ENCODE measurements around the gene GCHFR. TPM values are rescaled to one million over a fixed set of nuclear protein-coding genes. Genes with fewer than 3 reads are reported as not detected.

GCHFR gene
- polyA plus RNA-seq, 4 donors: 96.7 to 222 (median 147) TPM

- Histone ChIP-seq H3K4me1 (ENCODE audit: control insufficient read depth in 3 of 3, insufficient read depth in 2 of 3, low read depth in 1 of 3, low read length in 2 of 3) (peaks cover 2 to 69% (median 2%) of the 10 kb centered on the region in 3 donors), H3K36me3 (ENCODE audit: control insufficient read depth in 3 of 3, insufficient read depth in 2 of 3, low read depth in 1 of 3, low read length in 3 of 3) (peaks cover 0 to 68% (median 4%) of the 10 kb centered on the region in 3 donors), H3K27ac (ENCODE audit: low read depth in 1 of 3, low read length in 2 of 3) (peak overlapping the region; percentile 13 to 91 (median 91)), H3K4me3 (ENCODE audit: low read depth in 1 of 3, low read length in 3 of 3) (no peak overlapping the region), H3K27me3 (ENCODE audit: control insufficient read depth in 3 of 3, insufficient read depth in 3 of 3, low read length in 3 of 3) (no peaks in the 10 kb centered on the region), H3K9me3 (ENCODE audit: control insufficient read depth in 2 of 2, insufficient read depth in 1 of 2, low read depth in 1 of 2, low read length in 1 of 2) (no peaks in the 10 kb centered on the region)
- DNase-seq (no peak), FAIRE-seq (no peak)
- WGBS, 3 donors: 63 to 78% (median 67%) methylated on average over 28 to 29 of the region's 29 CpGs
Measured at GRCh38 chr15:40767838-40768500, 4.1 kb downstream of the GCHFR start.

GRCh38 chr15:40768521-40769273 is 4.8 kb downstream of the GCHFR start:
- peak; percentile 41 to 77 for DNase-seq
- no peak for FAIRE-seq
- WGBS, 3 donors: 24 to 49% (median 34%) methylated on average over 19 to 21 of the region's 21 CpGs

DNA sequence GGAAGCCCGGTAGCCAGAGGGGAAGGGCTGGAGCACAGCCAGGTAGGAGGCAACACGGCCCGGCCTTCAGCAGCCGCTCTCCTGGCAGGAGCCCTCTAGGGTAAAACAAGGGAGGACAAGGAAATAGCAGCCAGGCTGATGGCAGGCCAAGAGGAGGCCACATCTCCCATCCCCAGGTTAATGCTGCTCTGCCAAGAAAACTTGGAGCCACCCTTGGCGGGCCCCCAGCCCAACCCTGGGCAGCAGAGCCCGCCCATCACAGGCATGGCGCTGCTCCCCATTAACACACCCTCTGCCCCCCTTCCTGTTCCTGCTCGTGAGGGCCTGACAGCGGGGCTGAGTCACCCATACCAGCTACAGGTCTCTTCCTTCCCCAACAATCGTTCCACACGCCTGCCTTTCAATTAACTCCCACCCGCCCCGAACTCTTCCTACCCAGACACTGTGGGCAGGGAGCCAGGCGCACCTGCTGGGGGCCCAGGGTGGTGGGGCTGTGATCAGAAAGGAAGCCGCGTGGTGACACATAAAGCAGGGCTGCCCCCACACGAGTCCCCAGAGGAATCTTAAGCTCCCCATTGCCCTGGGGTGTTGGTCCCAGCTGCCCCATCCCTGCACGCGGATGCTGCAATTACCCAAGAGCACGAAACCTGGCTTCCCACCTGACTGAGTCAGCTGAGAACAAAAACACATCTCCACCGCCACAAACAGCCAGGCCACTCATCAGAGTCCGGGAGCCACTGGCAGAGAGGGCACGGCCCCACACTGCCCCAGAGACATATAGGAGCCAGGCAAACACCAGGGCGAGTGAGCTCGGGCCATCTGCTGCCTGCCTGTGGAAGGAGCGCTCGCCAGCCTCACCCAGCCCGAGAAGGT is 5.6 kb downstream of the GCHFR start, which contains the start of gene C15orf62:
C15orf62 (plus strand) TSS at position 707 of the 873 bp plus-strand sequence. CDS start 516 bp downstream, outside the sequence.
- no peaks in the 10 kb centered on the region for H3K27me3 ChIP-seq (ENCODE audit: control insufficient read depth in 3 of 3, insufficient read depth in 3 of 3, low read length in 3 of 3)
- peaks cover 0 to 62% (median 2%) of the 10 kb centered on the region in 3 donors for H3K4me1 ChIP-seq (ENCODE audit: control insufficient read depth in 3 of 3, insufficient read depth in 2 of 3, low read depth in 1 of 3, low read length in 2 of 3)
- peak; percentile 79 to 91 for DNase-seq
- H3K36me3 ChIP-seq (ENCODE audit: control insufficient read depth in 3 of 3, insufficient read depth in 2 of 3, low read depth in 1 of 3, low read length in 3 of 3): peaks cover 7 to 84% (median 7%) of the 10 kb centered on the region in 3 donors
- peak within 1 kb of the TSS; percentile 85 to 91 (median 91) for H3K27ac ChIP-seq (ENCODE audit: low read depth in 1 of 3, low read length in 2 of 3)
- H3K9me3 ChIP-seq (ENCODE audit: control insufficient read depth in 2 of 2, insufficient read depth in 1 of 2, low read depth in 1 of 2, low read length in 1 of 2): no peaks in the 10 kb centered on the region
- 9 to 34% (median 27%) methylated on average over 27 to 28 of the region's 28 CpGs for WGBS, 3 donors
- FAIRE-seq: no peak
- H3K4me3 ChIP-seq (ENCODE audit: low read depth in 1 of 3, low read length in 3 of 3): peak within 1 kb of the TSS in 1 of 3 donors; percentile 29

More at GRCh38 chr15:40768521-40769273, 4.8 kb downstream of the GCHFR start:
- Histone ChIP-seq H3K27me3 (ENCODE audit: control insufficient read depth in 3 of 3, insufficient read depth in 3 of 3, low read length in 3 of 3) (no peaks in the 10 kb centered on the region), H3K27ac (ENCODE audit: low read depth in 1 of 3, low read length in 2 of 3) (peak overlapping the region; percentile 36 to 91 (median 91)), H3K9me3 (ENCODE audit: control insufficient read depth in 2 of 2, insufficient read depth in 1 of 2, low read depth in 1 of 2, low read length in 1 of 2) (no peaks in the 10 kb centered on the region), H3K36me3 (ENCODE audit: control insufficient read depth in 3 of 3, insufficient read depth in 2 of 3, low read depth in 1 of 3, low read length in 3 of 3) (peaks cover under 1 to 75% (median 4%) of the 10 kb centered on the region in 3 donors), H3K4me3 (ENCODE audit: low read depth in 1 of 3, low read length in 3 of 3) (peak overlapping the region in 1 of 3 donors; percentile 29), H3K4me1 (ENCODE audit: control insufficient read depth in 3 of 3, insufficient read depth in 2 of 3, low read depth in 1 of 3, low read length in 2 of 3) (peaks cover 0 to 62% (median 2%) of the 10 kb centered on the region in 3 donors)

DNA sequence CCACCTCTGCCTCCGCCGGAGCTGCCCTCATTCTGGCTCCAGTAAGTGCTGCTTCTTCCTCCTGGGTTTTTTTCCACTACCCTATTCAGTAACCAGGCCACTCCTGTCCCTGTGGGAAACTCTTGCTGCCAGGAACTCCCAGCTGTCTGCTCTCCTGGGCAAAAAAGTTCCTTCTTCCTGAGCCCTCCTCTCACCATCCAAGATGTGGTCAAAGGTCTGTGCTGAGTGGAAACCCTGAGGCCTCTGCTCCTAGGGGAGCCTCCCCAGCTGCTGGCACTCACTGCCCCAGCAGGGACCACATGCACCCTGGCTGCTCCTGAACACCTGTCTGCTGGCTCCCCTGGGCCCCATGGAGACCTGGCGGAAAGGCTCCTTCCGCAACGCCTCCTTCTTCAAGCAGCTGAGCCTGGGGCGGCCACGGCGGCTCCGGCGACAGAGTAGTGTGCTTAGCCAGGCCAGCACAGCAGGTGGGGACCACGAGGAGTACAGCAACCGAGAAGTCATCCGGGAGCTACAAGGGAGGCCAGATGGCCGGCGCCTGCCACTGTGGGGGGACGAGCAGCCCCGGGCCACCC is 6.4 kb downstream of the GCHFR start:
- DNase-seq (peak; percentile 89 to 92), FAIRE-seq (no peak)
- peaks cover 7 to 88% (median 7%) of the 10 kb centered on the region in 3 donors for H3K36me3 ChIP-seq (ENCODE audit: control insufficient read depth in 3 of 3, insufficient read depth in 2 of 3, low read depth in 1 of 3, low read length in 3 of 3)
- peak overlapping the region; percentile 85 to 91 (median 91) for H3K27ac ChIP-seq (ENCODE audit: low read depth in 1 of 3, low read length in 2 of 3)
- peak overlapping the region in 1 of 3 donors; percentile 29 for H3K4me3 ChIP-seq (ENCODE audit: low read depth in 1 of 3, low read length in 3 of 3)
- H3K27me3 ChIP-seq (ENCODE audit: control insufficient read depth in 3 of 3, insufficient read depth in 3 of 3, low read length in 3 of 3): no peaks in the 10 kb centered on the region
- no peaks in the 10 kb centered on the region for H3K9me3 ChIP-seq (ENCODE audit: control insufficient read depth in 2 of 2, insufficient read depth in 1 of 2, low read depth in 1 of 2, low read length in 1 of 2)
- 21 to 51% (median 50%) methylated on average over 12 to 17 of the region's 17 CpGs for WGBS, 3 donors
- peaks cover 0 to 62% (median 2%) of the 10 kb centered on the region in 3 donors for H3K4me1 ChIP-seq (ENCODE audit: control insufficient read depth in 3 of 3, insufficient read depth in 2 of 3, low read depth in 1 of 3, low read length in 2 of 3)

- FAIRE-seq: no peak
- 88 to 94% (median 94%) methylated on average over 5 of the region's 5 CpGs for WGBS, 3 donors
- DNase-seq: no peak
- no peaks in the 10 kb centered on the region for H3K27me3 ChIP-seq (ENCODE audit: control insufficient read depth in 3 of 3, insufficient read depth in 3 of 3, low read length in 3 of 3)
- H3K36me3 ChIP-seq (ENCODE audit: control insufficient read depth in 3 of 3, insufficient read depth in 2 of 3, low read depth in 1 of 3, low read length in 3 of 3): peaks cover 7 to 89% (median 10%) of the 10 kb centered on the region in 3 donors
- H3K9me3 ChIP-seq (ENCODE audit: control insufficient read depth in 2 of 2, insufficient read depth in 1 of 2, low read depth in 1 of 2, low read length in 1 of 2): no peaks in the 10 kb centered on the region
- peaks cover 0 to 53% (median 2%) of the 10 kb centered on the region in 3 donors for H3K4me1 ChIP-seq (ENCODE audit: control insufficient read depth in 3 of 3, insufficient read depth in 2 of 3, low read depth in 1 of 3, low read length in 2 of 3)
- no peak overlapping the region for H3K4me3 ChIP-seq (ENCODE audit: low read depth in 1 of 3, low read length in 3 of 3)
- peak overlapping the region in 1 of 3 donors; percentile 91 for H3K27ac ChIP-seq (ENCODE audit: low read depth in 1 of 3, low read length in 2 of 3)
Measured at GRCh38 chr15:40771242-40771641, 7.4 kb downstream of the GCHFR start.

DNA sequence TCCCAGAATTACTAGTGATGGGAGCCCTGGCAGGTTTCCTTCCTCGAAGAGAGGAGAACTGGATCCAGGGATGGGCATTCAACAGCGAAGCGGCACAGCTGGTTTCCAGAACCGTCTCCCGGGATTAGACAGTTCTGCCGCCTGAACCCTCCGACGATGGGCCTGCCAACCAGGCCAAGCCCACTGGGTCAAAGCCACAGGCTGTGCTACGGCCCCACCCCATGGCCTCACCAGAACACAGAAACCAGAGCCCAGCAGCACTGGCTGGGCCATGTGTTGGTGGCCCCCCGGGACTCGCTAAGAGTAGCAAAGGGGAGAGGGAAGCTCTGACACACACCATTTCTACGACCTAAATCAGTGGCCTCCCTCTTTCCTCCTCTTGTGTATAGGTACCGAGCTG is 8.1 kb downstream of the GCHFR start:
- peaks cover 7 to 89% (median 17%) of the 10 kb centered on the region in 3 donors for H3K36me3 ChIP-seq (ENCODE audit: control insufficient read depth in 3 of 3, insufficient read depth in 2 of 3, low read depth in 1 of 3, low read length in 3 of 3)
- DNase-seq: no peak
- no peaks in the 10 kb centered on the region for H3K27me3 ChIP-seq (ENCODE audit: control insufficient read depth in 3 of 3, insufficient read depth in 3 of 3, low read length in 3 of 3)
- no peak overlapping the region for H3K27ac ChIP-seq (ENCODE audit: low read depth in 1 of 3, low read length in 2 of 3)
- 90 to 98% (median 96%) methylated on average over 13 of the region's 13 CpGs for WGBS, 3 donors
- no peak overlapping the region for H3K4me3 ChIP-seq (ENCODE audit: low read depth in 1 of 3, low read length in 3 of 3)
- H3K9me3 ChIP-seq (ENCODE audit: control insufficient read depth in 2 of 2, insufficient read depth in 1 of 2, low read depth in 1 of 2, low read length in 1 of 2): no peaks in the 10 kb centered on the region
- peaks cover 0 to 47% (median 2%) of the 10 kb centered on the region in 3 donors for H3K4me1 ChIP-seq (ENCODE audit: control insufficient read depth in 3 of 3, insufficient read depth in 2 of 3, low read depth in 1 of 3, low read length in 2 of 3)
- FAIRE-seq: no peak

DNA sequence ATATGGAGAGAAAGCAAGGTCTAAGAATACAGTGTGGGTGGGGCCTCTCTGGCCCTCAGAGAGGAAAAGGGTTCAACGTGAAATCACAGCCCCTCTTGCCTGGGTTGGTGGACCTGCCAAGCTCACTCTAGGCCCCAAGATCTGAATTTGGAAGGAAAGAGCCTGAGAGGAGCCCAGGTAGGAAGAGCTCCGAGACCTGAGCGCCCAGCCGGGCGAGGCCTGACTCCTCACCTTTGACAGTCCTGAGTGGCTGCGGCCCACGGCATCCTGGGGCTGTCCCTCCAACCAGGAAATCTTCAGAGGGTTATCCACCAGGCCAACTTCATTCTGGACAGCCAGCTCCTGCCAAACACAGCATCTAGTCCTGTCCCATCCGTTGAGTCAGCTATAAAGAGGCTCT is 9.6 kb downstream of the GCHFR start:
- DNase-seq: no peak
- no peak for FAIRE-seq
- Histone ChIP-seq H3K36me3 (ENCODE audit: control insufficient read depth in 3 of 3, insufficient read depth in 2 of 3, low read depth in 1 of 3, low read length in 3 of 3) (peaks cover 4 to 87% (median 17%) of the 10 kb centered on the region in 3 donors), H3K27ac (ENCODE audit: low read depth in 1 of 3, low read length in 2 of 3) (no peak overlapping the region), H3K9me3 (ENCODE audit: control insufficient read depth in 2 of 2, insufficient read depth in 1 of 2, low read depth in 1 of 2, low read length in 1 of 2) (no peaks in the 10 kb centered on the region), H3K4me1 (ENCODE audit: control insufficient read depth in 3 of 3, insufficient read depth in 2 of 3, low read depth in 1 of 3, low read length in 2 of 3) (peaks cover 0 to 32% (median 0%) of the 10 kb centered on the region in 3 donors), H3K27me3 (ENCODE audit: control insufficient read depth in 3 of 3, insufficient read depth in 3 of 3, low read length in 3 of 3) (no peaks in the 10 kb centered on the region), H3K4me3 (ENCODE audit: low read depth in 1 of 3, low read length in 3 of 3) (no peak overlapping the region)
- WGBS, 3 donors: 88 to 90% (median 88%) methylated on average over 8 of the region's 8 CpGs
